ENCODE data around the gene DIP2C. TPM values are rescaled to one million over a fixed set of nuclear protein-coding genes. Genes with fewer than 3 reads are reported as not detected.
A peak's percentile ranks its signal among the peaks of the same experiment; 100 is the strongest.

DIP2C gene
- total and polyA plus RNA-seq, 4 donors = 6.4 to 40.2 (median 23.8) TPM

GRCh38 chr10:310976-311639 is 378.4 kb downstream of the DIP2C start:
- no peak for ATAC-seq (ENCODE audit: low FRiP score)
- no peak overlapping the region for H3K4me3 ChIP-seq (ENCODE audit: low read length in 2 of 2)
- intact Hi-C loops (cut with DNase I) = no loop called here
- H3K9me3 ChIP-seq (ENCODE audit: control insufficient read depth, low read length) = no peaks in the 10 kb centered on the region
- no peak overlapping the region for H3K27ac ChIP-seq (ENCODE audit: low read depth in 1 of 2, low read length in 2 of 2)
- H3K36me3 ChIP-seq (ENCODE audit: control insufficient read depth in 1 of 2, insufficient read depth in 2 of 2, low read length in 1 of 2) = no peaks in the 10 kb centered on the region
- 93 to 94% methylated on average over 25 of the region's 25 CpGs for WGBS, 2 donors
- H3K4me1 ChIP-seq (ENCODE audit: control insufficient read depth in 1 of 2, insufficient read depth in 2 of 2, low read length in 2 of 2) = no peaks in the 10 kb centered on the region
- DNase-seq = peak in 1 of 2 donors; percentile 61
- H3K27me3 ChIP-seq (ENCODE audit: control insufficient read depth in 1 of 2, insufficient read depth in 2 of 2, low read length in 1 of 2) = no peaks in the 10 kb centered on the region

DNA sequence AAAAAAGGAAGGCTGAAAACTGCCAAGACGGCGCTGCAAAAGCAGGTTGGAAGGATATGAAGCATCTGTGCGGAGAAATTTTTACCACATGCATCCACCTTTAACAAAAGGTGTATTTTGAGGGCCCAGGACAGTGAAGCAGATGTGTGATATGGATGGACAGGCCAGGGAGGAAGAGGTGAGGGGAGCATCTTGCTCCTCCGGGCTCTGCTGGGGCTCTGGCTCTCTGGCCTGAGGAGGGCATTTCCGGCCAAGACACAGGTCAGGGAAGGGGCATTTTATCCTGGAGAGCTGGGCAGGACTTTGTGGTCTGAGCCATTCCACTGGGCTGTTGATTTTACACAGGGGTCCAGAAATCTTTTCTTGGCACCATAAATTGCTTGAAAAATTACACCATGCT is 379.1 kb downstream of the DIP2C start:
- H3K36me3 ChIP-seq (ENCODE audit: control insufficient read depth in 1 of 2, insufficient read depth in 2 of 2, low read length in 1 of 2) = no peaks in the 10 kb centered on the region
- H3K27me3 ChIP-seq (ENCODE audit: control insufficient read depth in 1 of 2, insufficient read depth in 2 of 2, low read length in 1 of 2) = no peaks in the 10 kb centered on the region
- DNase-seq (no peak), ATAC-seq (ENCODE audit: low FRiP score) (no peak)
- no peaks in the 10 kb centered on the region for H3K9me3 ChIP-seq (ENCODE audit: control insufficient read depth, low read length)
- H3K4me1 ChIP-seq (ENCODE audit: control insufficient read depth in 1 of 2, insufficient read depth in 2 of 2, low read length in 2 of 2) = no peaks in the 10 kb centered on the region
- intact Hi-C loops (cut with DNase I) = no loop called here
- 57 to 62% methylated on average over 5 of the region's 5 CpGs for WGBS, 2 donors
- H3K27ac ChIP-seq (ENCODE audit: low read depth in 1 of 2, low read length in 2 of 2) = no peak overlapping the region
- H3K4me3 ChIP-seq (ENCODE audit: low read length in 2 of 2) = no peak overlapping the region

- 43 to 54% methylated on average over 15 of the region's 15 CpGs for WGBS, 2 donors
- Histone ChIP-seq H3K27me3 (ENCODE audit: control insufficient read depth in 1 of 2, insufficient read depth in 2 of 2, low read length in 1 of 2) (no peaks in the 10 kb centered on the region), H3K36me3 (ENCODE audit: control insufficient read depth in 1 of 2, insufficient read depth in 2 of 2, low read length in 1 of 2) (no peaks in the 10 kb centered on the region), H3K9me3 (ENCODE audit: control insufficient read depth, low read length) (no peaks in the 10 kb centered on the region), H3K4me3 (ENCODE audit: low read length in 2 of 2) (no peak overlapping the region), H3K4me1 (ENCODE audit: control insufficient read depth in 1 of 2, insufficient read depth in 2 of 2, low read length in 2 of 2) (no peaks in the 10 kb centered on the region), H3K27ac (ENCODE audit: low read depth in 1 of 2, low read length in 2 of 2) (peak overlapping the region in 1 of 2 donors; percentile 5)
- DNase-seq = no peak
- intact Hi-C loops (cut with DNase I) = no loop called here
- ATAC-seq (ENCODE audit: low FRiP score) = no peak
Observed at GRCh38 chr10:308572-309085, 380.8 kb downstream of the DIP2C start.

DNA sequence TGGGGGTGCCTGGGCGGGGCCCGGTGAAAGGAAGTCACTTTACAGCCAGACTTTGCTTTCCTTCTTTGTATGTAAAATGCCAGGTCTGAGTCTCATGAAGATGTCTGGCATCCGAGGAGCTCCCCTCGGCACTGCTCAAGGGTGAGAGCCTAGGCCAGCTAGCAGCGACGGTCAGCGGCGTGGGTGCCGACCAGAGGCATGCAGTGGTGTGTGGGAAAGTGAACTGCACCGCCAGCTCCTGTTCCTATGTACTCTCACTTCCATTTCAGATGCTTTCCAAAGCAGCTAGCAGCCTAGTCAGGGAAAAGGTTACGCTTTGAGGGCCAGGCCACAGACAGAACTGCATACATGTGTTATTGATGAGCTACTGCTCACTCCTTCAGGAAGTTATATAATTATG is 381.4 kb downstream of the DIP2C start:
- ATAC-seq (ENCODE audit: low FRiP score) = no peak
- H3K27ac ChIP-seq (ENCODE audit: low read depth in 1 of 2, low read length in 2 of 2) = no peak overlapping the region
- no peaks in the 10 kb centered on the region for H3K9me3 ChIP-seq (ENCODE audit: control insufficient read depth, low read length)
- intact Hi-C loops (cut with DNase I) = no loop called here
- H3K4me3 ChIP-seq (ENCODE audit: low read length in 2 of 2) = no peak overlapping the region
- H3K36me3 ChIP-seq (ENCODE audit: control insufficient read depth in 1 of 2, insufficient read depth in 2 of 2, low read length in 1 of 2) = no peaks in the 10 kb centered on the region
- no peaks in the 10 kb centered on the region for H3K4me1 ChIP-seq (ENCODE audit: control insufficient read depth in 1 of 2, insufficient read depth in 2 of 2, low read length in 2 of 2)
- WGBS, 2 donors = 83% methylated on average over 11 of the region's 11 CpGs
- H3K27me3 ChIP-seq (ENCODE audit: control insufficient read depth in 1 of 2, insufficient read depth in 2 of 2, low read length in 1 of 2) = no peaks in the 10 kb centered on the region
- DNase-seq = no peak

- Histone ChIP-seq H3K27ac (ENCODE audit: low read depth in 1 of 2, low read length in 2 of 2) (peak overlapping the region in 1 of 2 donors; percentile 11), H3K4me1 (ENCODE audit: control insufficient read depth in 1 of 2, insufficient read depth in 2 of 2, low read length in 2 of 2) (no peaks in the 10 kb centered on the region), H3K36me3 (ENCODE audit: control insufficient read depth in 1 of 2, insufficient read depth in 2 of 2, low read length in 1 of 2) (no peaks in the 10 kb centered on the region), H3K9me3 (ENCODE audit: control insufficient read depth, low read length) (no peaks in the 10 kb centered on the region), H3K4me3 (ENCODE audit: low read length in 2 of 2) (no peak overlapping the region), H3K27me3 (ENCODE audit: control insufficient read depth in 1 of 2, insufficient read depth in 2 of 2, low read length in 1 of 2) (no peaks in the 10 kb centered on the region)
- intact Hi-C loops (cut with DNase I) = no loop called here
- DNase-seq (no peak), ATAC-seq (ENCODE audit: low FRiP score) (no peak)
- 91 to 92% methylated on average over 16 to 18 of the region's 18 CpGs for WGBS, 2 donors
Observed at GRCh38 chr10:307659-308058, 381.8 kb downstream of the DIP2C start.

GRCh38 chr10:306675-307185 is 382.7 kb downstream of the DIP2C start:
- Histone ChIP-seq H3K36me3 (ENCODE audit: control insufficient read depth in 1 of 2, insufficient read depth in 2 of 2, low read length in 1 of 2) (no peaks in the 10 kb centered on the region), H3K27ac (ENCODE audit: low read depth in 1 of 2, low read length in 2 of 2) (no peak overlapping the region), H3K4me3 (ENCODE audit: low read length in 2 of 2) (no peak overlapping the region), H3K27me3 (ENCODE audit: control insufficient read depth in 1 of 2, insufficient read depth in 2 of 2, low read length in 1 of 2) (no peaks in the 10 kb centered on the region), H3K9me3 (ENCODE audit: control insufficient read depth, low read length) (no peaks in the 10 kb centered on the region), H3K4me1 (ENCODE audit: control insufficient read depth in 1 of 2, insufficient read depth in 2 of 2, low read length in 2 of 2) (no peaks in the 10 kb centered on the region)
- WGBS, 2 donors = 59 to 60% methylated on average over 8 of the region's 8 CpGs
- intact Hi-C loops (cut with DNase I) = no loop called here
- DNase-seq (no peak), ATAC-seq (ENCODE audit: low FRiP score) (no peak)

- WGBS, 2 donors = 85 to 88% methylated on average over 6 of the region's 6 CpGs
- H3K27me3 ChIP-seq (ENCODE audit: control insufficient read depth in 1 of 2, insufficient read depth in 2 of 2, low read length in 1 of 2) = no peaks in the 10 kb centered on the region
- H3K27ac ChIP-seq (ENCODE audit: low read depth in 1 of 2, low read length in 2 of 2) = no peak overlapping the region
- H3K36me3 ChIP-seq (ENCODE audit: control insufficient read depth in 1 of 2, insufficient read depth in 2 of 2, low read length in 1 of 2) = no peaks in the 10 kb centered on the region
- DNase-seq (no peak), ATAC-seq (ENCODE audit: low FRiP score) (no peak)
- intact Hi-C loops (cut with DNase I) = no loop called here
- no peaks in the 10 kb centered on the region for H3K9me3 ChIP-seq (ENCODE audit: control insufficient read depth, low read length)
- H3K4me3 ChIP-seq (ENCODE audit: low read length in 2 of 2) = no peak overlapping the region
- no peaks in the 10 kb centered on the region for H3K4me1 ChIP-seq (ENCODE audit: control insufficient read depth in 1 of 2, insufficient read depth in 2 of 2, low read length in 2 of 2)
Observed at GRCh38 chr10:306007-306674, 383.3 kb downstream of the DIP2C start.

- ATAC-seq (ENCODE audit: low FRiP score) (no peak), DNase-seq (no peak)
- Histone ChIP-seq H3K4me1 (ENCODE audit: control insufficient read depth in 1 of 2, insufficient read depth in 2 of 2, low read length in 2 of 2) (no peaks in the 10 kb centered on the region), H3K4me3 (ENCODE audit: low read length in 2 of 2) (no peak overlapping the region), H3K27me3 (ENCODE audit: control insufficient read depth in 1 of 2, insufficient read depth in 2 of 2, low read length in 1 of 2) (no peaks in the 10 kb centered on the region), H3K9me3 (ENCODE audit: control insufficient read depth, low read length) (no peaks in the 10 kb centered on the region), H3K27ac (ENCODE audit: low read depth in 1 of 2, low read length in 2 of 2) (no peak overlapping the region), H3K36me3 (ENCODE audit: control insufficient read depth in 1 of 2, insufficient read depth in 2 of 2, low read length in 1 of 2) (no peaks in the 10 kb centered on the region)
- 93% methylated on average over 4 of the region's 4 CpGs for WGBS, 2 donors
- intact Hi-C loops (cut with DNase I) = no loop called here
Observed at GRCh38 chr10:305034-305433, 384.4 kb downstream of the DIP2C start.

DNA sequence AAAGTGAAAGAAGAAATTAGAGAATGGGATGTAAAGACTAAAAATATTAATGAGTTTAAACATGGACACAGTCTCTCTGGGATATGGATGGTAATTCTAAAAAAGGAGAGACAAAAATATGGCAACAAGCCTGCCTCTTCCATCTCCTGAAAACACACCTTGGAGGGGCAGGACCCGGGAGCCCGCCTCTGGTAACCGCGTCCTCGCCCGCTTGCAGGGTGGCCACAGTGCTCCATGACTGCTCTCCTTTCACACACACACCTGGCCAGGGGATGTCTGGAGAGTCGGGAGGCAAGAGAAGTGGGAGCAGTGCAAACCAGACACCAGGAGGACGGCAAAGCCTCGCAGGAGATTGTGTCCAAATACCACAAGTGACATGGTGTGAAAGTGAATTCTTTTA is 387.9 kb downstream of the DIP2C start:
- Histone ChIP-seq H3K4me1 (ENCODE audit: control insufficient read depth in 1 of 2, insufficient read depth in 2 of 2, low read length in 2 of 2) (no peaks in the 10 kb centered on the region), H3K27ac (ENCODE audit: low read depth in 1 of 2, low read length in 2 of 2) (no peak overlapping the region), H3K9me3 (ENCODE audit: control insufficient read depth, low read length) (no peaks in the 10 kb centered on the region), H3K27me3 (ENCODE audit: control insufficient read depth in 1 of 2, insufficient read depth in 2 of 2, low read length in 1 of 2) (no peaks in the 10 kb centered on the region), H3K36me3 (ENCODE audit: control insufficient read depth in 1 of 2, insufficient read depth in 2 of 2, low read length in 1 of 2) (no peaks in the 10 kb centered on the region), H3K4me3 (ENCODE audit: low read length in 2 of 2) (no peak overlapping the region)
- intact Hi-C loops (cut with DNase I) = no loop called here
- no peak for ATAC-seq (ENCODE audit: low FRiP score)
- DNase-seq = no peak
- WGBS, 2 donors = 92 to 96% methylated on average over 9 of the region's 9 CpGs
